ENCODE results near the gene FAM151B. TPM values are rescaled to one million over a fixed set of nuclear protein-coding genes. Genes with fewer than 3 reads are reported as not detected.
"Not testable (repeated sequence)": the region's sequence is repeated elsewhere in the genome, so short reads cannot be mapped to it uniquely, and the experiment has no call there.

The FAM151B gene
- total RNA-seq, 4 donors from 2014 or later = 2.6 to 8.1 (median 4.5) TPM

GRCh38 chr5:80577707-80578106, 89.8 kb downstream of the FAM151B start:
- DNase-seq = no peak
- Histone ChIP-seq H3K27me3 (no peaks in the 10 kb centered on the region), H3K36me3 (no peaks in the 10 kb centered on the region), H3K27ac (no peak overlapping the region), H3K4me3 (replicated peaks in 1 of 3) (no peak overlapping the region), H3K4me1 (no peaks in the 10 kb centered on the region), H3K9me3 (no peaks in the 10 kb centered on the region)
- intact Hi-C loops (cut with DNase I) = no loop called here
- WGBS, 2 donors = 45 to 48% methylated on average over 5 of the region's 5 CpGs
- TF ChIP-seq CTCF (IDR thresholded peaks at IDR 0.05) (no peak), POLR2A (IDR thresholded peaks at IDR 0.05) (no peak)

GRCh38 chr5:80579050-80579449, 91.2 kb downstream of the FAM151B start:
- Histone ChIP-seq H3K36me3 (no peaks in the 10 kb centered on the region), H3K27ac (no peak overlapping the region), H3K4me3 (replicated peaks in 1 of 3) (no peak overlapping the region), H3K4me1 (no peaks in the 10 kb centered on the region), H3K9me3 (no peaks in the 10 kb centered on the region), H3K27me3 (no peaks in the 10 kb centered on the region)
- no peak for DNase-seq
- WGBS, 2 donors = 93 to 96% methylated on average over 2 of the region's 2 CpGs
- intact Hi-C loops (cut with DNase I) = no loop called here
- TF ChIP-seq CTCF (IDR thresholded peaks at IDR 0.05) = no peak
- no peak for TF ChIP-seq POLR2A (IDR thresholded peaks at IDR 0.05)

- intact Hi-C loops (cut with DNase I); H3K4me1 ChIP-seq; DNase-seq; H3K4me3 ChIP-seq (replicated peaks in 1 of 3); H3K36me3 ChIP-seq; H3K27me3 ChIP-seq; H3K9me3 ChIP-seq; H3K27ac ChIP-seq: not testable (repeated sequence)
- WGBS, 2 donors = 95 to 97% methylated on average over 3 of the region's 3 CpGs
Measured at GRCh38 chr5:80580291-80580690, 92.4 kb downstream of the FAM151B start.

GRCh38 chr5:80584770-80585169, 96.9 kb downstream of the FAM151B start:
- 92 to 93% methylated on average over 6 of the region's 6 CpGs for WGBS, 2 donors
- no peak for DNase-seq
- no peak overlapping the region for H3K27ac ChIP-seq
- H3K9me3 ChIP-seq = no peaks in the 10 kb centered on the region
- no peaks in the 10 kb centered on the region for H3K27me3 ChIP-seq
- H3K4me3 ChIP-seq (replicated peaks in 1 of 3) = no peak overlapping the region
- H3K36me3 ChIP-seq = no peaks in the 10 kb centered on the region
- intact Hi-C loops (cut with DNase I) = no loop called here
- no peaks in the 10 kb centered on the region for H3K4me1 ChIP-seq
- TF ChIP-seq CTCF (IDR thresholded peaks at IDR 0.05) (no peak), POLR2A (IDR thresholded peaks at IDR 0.05) (no peak)

- H3K4me1 ChIP-seq = peaks cover 24 to 25% of the 10 kb centered on the region in 2 donors
- H3K27ac ChIP-seq = no peak overlapping the region
- H3K36me3 ChIP-seq = no peaks in the 10 kb centered on the region
- 88% methylated on average over 8 of the region's 8 CpGs for WGBS, 2 donors
- TF ChIP-seq CTCF (IDR thresholded peaks at IDR 0.05) = no peak
- no peak for TF ChIP-seq POLR2A (IDR thresholded peaks at IDR 0.05)
- DNase-seq = no peak
- no peaks in the 10 kb centered on the region for H3K9me3 ChIP-seq
- no peak overlapping the region for H3K4me3 ChIP-seq (replicated peaks in 1 of 3)
- no peaks in the 10 kb centered on the region for H3K27me3 ChIP-seq
- intact Hi-C loops (cut with DNase I) = no loop called here
Measured at GRCh38 chr5:80588858-80589540, 101.1 kb downstream of the FAM151B start.
